Mucosa of stomach (tissue), 1 donor: ENCODE measurements around the gene E2F6.

Experiments
- H3K27me3 ChIP-seq: one replicate; pipeline ENCODE4 v1.7.0; 2013; ENCODE audit warnings: mild to moderate bottlenecking, low read length; ENCODE audit not compliant: control insufficient read depth, insufficient read depth
- H3K36me3 ChIP-seq: one replicate; pipeline ENCODE4 v1.7.0; 2013; ENCODE audit warnings: low read length; ENCODE audit not compliant: control insufficient read depth, insufficient read depth
- H3K4me1 ChIP-seq: one replicate; pipeline ENCODE4 v1.7.0; 2013; ENCODE audit warnings: mild to moderate bottlenecking, low read length; ENCODE audit not compliant: control insufficient read depth, insufficient read depth
- H3K4me3 ChIP-seq: one replicate; pipeline ENCODE4 v1.7.0; 2013; ENCODE audit warnings: low read length
- H3K9ac ChIP-seq: one replicate; pipeline ENCODE4 v1.7.0; 2013; ENCODE audit warnings: mild to moderate bottlenecking, low read length, moderate library complexity
- H3K9me3 ChIP-seq: one replicate; pipeline ENCODE4 v1.7.0; 2013; ENCODE audit warnings: mild to moderate bottlenecking, low read length, moderate library complexity; ENCODE audit not compliant: control insufficient read depth
- donor health status: Pancreatic carcinoma.

E2F6 gene

GRCh38 chr2:11417946-11418585, 47.9 kb downstream of the E2F6 start:
- Histone ChIP-seq H3K27me3 (peaks cover 5% of the 10 kb centered on the region), H3K4me1 (no peaks in the 10 kb centered on the region), H3K9me3 (no peaks in the 10 kb centered on the region), H3K4me3 (no peak overlapping the region), H3K36me3 (no peaks in the 10 kb centered on the region), H3K9ac (no peak overlapping the region)

GRCh38 chr2:11416931-11417330, 49.0 kb downstream of the E2F6 start:
- Histone ChIP-seq H3K27me3 (peaks cover 5% of the 10 kb centered on the region), H3K36me3 (no peaks in the 10 kb centered on the region), H3K9me3 (no peaks in the 10 kb centered on the region), H3K4me1 (no peaks in the 10 kb centered on the region), H3K4me3 (no peak overlapping the region), H3K9ac (no peak overlapping the region)

- peaks cover 6% of the 10 kb centered on the region for H3K4me1 ChIP-seq
- H3K4me3 ChIP-seq: no peak overlapping the region
- H3K27me3 ChIP-seq: peaks cover 5% of the 10 kb centered on the region
- no peaks in the 10 kb centered on the region for H3K9me3 ChIP-seq
- no peaks in the 10 kb centered on the region for H3K36me3 ChIP-seq
- no peak overlapping the region for H3K9ac ChIP-seq
Measured at GRCh38 chr2:11416186-11416585, 49.8 kb downstream of the E2F6 start.

GRCh38 chr2:11414372-11415124, 51.4 kb downstream of the E2F6 start:
- Histone ChIP-seq H3K4me1 (peaks cover 7% of the 10 kb centered on the region), H3K27me3 (peaks cover 5% of the 10 kb centered on the region), H3K4me3 (no peak overlapping the region), H3K36me3 (no peaks in the 10 kb centered on the region), H3K9me3 (no peaks in the 10 kb centered on the region), H3K9ac (no peak overlapping the region)

- Histone ChIP-seq H3K36me3 (no peaks in the 10 kb centered on the region), H3K9ac (no peak overlapping the region), H3K4me3 (no peak overlapping the region), H3K27me3 (peaks cover 5% of the 10 kb centered on the region), H3K9me3 (no peaks in the 10 kb centered on the region), H3K4me1 (peaks cover 7% of the 10 kb centered on the region)
Measured at GRCh38 chr2:11412449-11412810, 53.5 kb downstream of the E2F6 start.

GRCh38 chr2:11411768-11412448, 54.1 kb downstream of the E2F6 start:
- peak overlapping the region; percentile 9 for H3K4me3 ChIP-seq
- no peaks in the 10 kb centered on the region for H3K36me3 ChIP-seq
- no peaks in the 10 kb centered on the region for H3K9me3 ChIP-seq
- peaks cover 9% of the 10 kb centered on the region for H3K4me1 ChIP-seq
- peaks cover 5% of the 10 kb centered on the region for H3K27me3 ChIP-seq
- peak overlapping the region; percentile 32 for H3K9ac ChIP-seq

GRCh38 chr2:11411244-11411643, 54.7 kb downstream of the E2F6 start:
- H3K9ac ChIP-seq: peak overlapping the region; percentile 32
- H3K9me3 ChIP-seq: no peaks in the 10 kb centered on the region
- peaks cover 5% of the 10 kb centered on the region for H3K27me3 ChIP-seq
- no peak overlapping the region for H3K4me3 ChIP-seq
- no peaks in the 10 kb centered on the region for H3K36me3 ChIP-seq
- H3K4me1 ChIP-seq: peaks cover 16% of the 10 kb centered on the region

- no peaks in the 10 kb centered on the region for H3K36me3 ChIP-seq
- H3K4me1 ChIP-seq: peaks cover 28% of the 10 kb centered on the region
- H3K4me3 ChIP-seq: no peak overlapping the region
- H3K9ac ChIP-seq: no peak overlapping the region
- H3K27me3 ChIP-seq: peaks cover 5% of the 10 kb centered on the region
- no peaks in the 10 kb centered on the region for H3K9me3 ChIP-seq
Measured at GRCh38 chr2:11410101-11410500, 55.9 kb downstream of the E2F6 start.

GRCh38 chr2:11409572-11409959, 56.4 kb downstream of the E2F6 start:
- H3K36me3 ChIP-seq: no peaks in the 10 kb centered on the region

GRCh38 chr2:11408959-11409571, 56.9 kb downstream of the E2F6 start:
- H3K9ac ChIP-seq: no peak overlapping the region
- H3K36me3 ChIP-seq: no peaks in the 10 kb centered on the region
- H3K9me3 ChIP-seq: no peaks in the 10 kb centered on the region
- peaks cover 35% of the 10 kb centered on the region for H3K4me1 ChIP-seq
- no peak overlapping the region for H3K4me3 ChIP-seq
- peaks cover 5% of the 10 kb centered on the region for H3K27me3 ChIP-seq

More at GRCh38 chr2:11409572-11409959, 56.4 kb downstream of the E2F6 start:
- no peak overlapping the region for H3K9ac ChIP-seq
- no peaks in the 10 kb centered on the region for H3K9me3 ChIP-seq
- H3K27me3 ChIP-seq: peaks cover 5% of the 10 kb centered on the region
- peaks cover 33% of the 10 kb centered on the region for H3K4me1 ChIP-seq
- H3K4me3 ChIP-seq: no peak overlapping the region

- Histone ChIP-seq H3K36me3 (no peaks in the 10 kb centered on the region), H3K4me1 (peaks cover 39% of the 10 kb centered on the region), H3K27me3 (no peaks in the 10 kb centered on the region), H3K9ac (no peak overlapping the region), H3K9me3 (no peaks in the 10 kb centered on the region), H3K4me3 (no peak overlapping the region)
Measured at GRCh38 chr2:11407413-11407812, 58.5 kb downstream of the E2F6 start.

GRCh38 chr2:11406958-11407381, 59.0 kb downstream of the E2F6 start:
- H3K4me1 ChIP-seq: peaks cover 39% of the 10 kb centered on the region

More at GRCh38 chr2:11406958-11407381, 59.0 kb downstream of the E2F6 start:
- Histone ChIP-seq H3K36me3 (no peaks in the 10 kb centered on the region), H3K4me3 (no peak overlapping the region), H3K9me3 (no peaks in the 10 kb centered on the region), H3K9ac (no peak overlapping the region), H3K27me3 (no peaks in the 10 kb centered on the region)
